K562 (cell line): ENCODE results near the gene ID2. TPM values are rescaled to one million over a fixed set of nuclear protein-coding genes. Genes with fewer than 3 reads are reported as not detected.

Experiments used
- EWSR1 ChIP-seq: fragments of 450-650 bp; IDR thresholded peaks from 2 replicates; pipeline ENCODE4 v1.6.1; 2018; ENCODE audit warnings: borderline replicate concordance, mild to moderate bottlenecking, low read depth, moderate library complexity; ENCODE audit not compliant: partially characterized antibody
- FIP1L1 ChIP-seq: fragments of 200-400 bp; formaldehyde crosslinking; IDR thresholded peaks from 2 replicates; pipeline ENCODE4 v1.6.1; 2018; ENCODE audit warnings: mild to moderate bottlenecking, low read depth, low read length; ENCODE audit not compliant: poor library complexity, severe bottlenecking
- FOXO4 ChIP-seq: fragments of 450-650 bp; formaldehyde crosslinking; IDR thresholded peaks from 2 replicates; pipeline ENCODE4 v1.4.0; 2020; ENCODE audit warnings: mild to moderate bottlenecking, moderate library complexity
- GTF2F1 ChIP-seq: IDR thresholded peaks from 2 replicates; pipeline ENCODE4 v1.6.1; 2011; ENCODE audit warnings: low read depth, low read length, improper control_type of control experiment
- ILF3 ChIP-seq: fragments of 450-650 bp; IDR thresholded peaks from 2 replicates; pipeline ENCODE4 v1.6.1; 2018; ENCODE audit warnings: antibody characterized with exemption, mild to moderate bottlenecking, moderate library complexity, borderline replicate concordance
- KAT7 ChIP-seq: sonication (generic); formaldehyde crosslinking; IDR thresholded peaks from 2 replicates; pipeline ENCODE4 v1.8.0; 2022; ENCODE audit warnings: missing genetic modification reagents, mild to moderate bottlenecking, borderline replicate concordance
- MAX ChIP-seq: sonication (generic); formaldehyde crosslinking; IDR thresholded peaks from 2 replicates; pipeline ENCODE4 v1.9.0; 2022; ENCODE audit warnings: mild to moderate bottlenecking, missing genetic modification reagents
- NFATC3 ChIP-seq: fragments of 450-650 bp; IDR thresholded peaks from 2 replicates; pipeline ENCODE4 v1.6.1; 2017; ENCODE audit warnings: mild to moderate bottlenecking
- NFXL1 ChIP-seq: fragments of 450-650 bp; formaldehyde crosslinking; IDR thresholded peaks from 2 replicates; pipeline ENCODE4 v1.4.0; 2021; ENCODE audit warnings: mild to moderate bottlenecking
- PHF8 ChIP-seq: fragments of 200-600 bp; sonication (generic); IDR thresholded peaks from 2 replicates; pipeline ENCODE4 v1.6.1; 2012; ENCODE audit warnings: mixed run types, mild to moderate bottlenecking, inconsistent platforms, low read length, moderate library complexity, borderline replicate concordance
- POLR2H ChIP-seq: IDR thresholded peaks from 2 replicates; pipeline ENCODE4 v1.6.1; 2016; ENCODE audit warnings: missing genetic modification characterization, low read depth, mild to moderate bottlenecking, control low read depth, missing compliant biosample characterization, moderate library complexity
- PRPF4 ChIP-seq: fragments of 200-400 bp; formaldehyde crosslinking; IDR thresholded peaks from one replicate; pipeline ENCODE4 v1.6.1; 2017; ENCODE audit warnings: low read length, low read depth, mild to moderate bottlenecking; ENCODE audit not compliant: insufficient read depth, poor library complexity, severe bottlenecking
- STAT6 ChIP-seq: sonication (generic); formaldehyde crosslinking; IDR thresholded peaks from 2 replicates; pipeline ENCODE4 v1.8.1; 2023; ENCODE audit warnings: mild to moderate bottlenecking, missing genetic modification reagents
- THAP12 ChIP-seq: fragments of 250-450 bp; sonication (Bioruptor Pico); IDR thresholded peaks from 2 replicates; pipeline ENCODE4 v1.9.0; 2021; ENCODE audit warnings: mild to moderate bottlenecking, inconsistent platforms
- ZBTB9 ChIP-seq: fragments of 450-650 bp; formaldehyde crosslinking; IDR thresholded peaks from 2 replicates; pipeline ENCODE4 v1.4.0; 2020; ENCODE audit warnings: mild to moderate bottlenecking, moderate library complexity
- ZNF444 ChIP-seq: fragments of 250-450 bp; sonication (Bioruptor Pico); IDR thresholded peaks from 2 replicates; pipeline ENCODE4 v1.4.0; 2020; ENCODE audit warnings: mild to moderate bottlenecking, moderate library complexity
- ZNF511 ChIP-seq: sonication (generic); formaldehyde crosslinking; IDR thresholded peaks from 2 replicates; pipeline ENCODE4 v1.8.0; 2022; ENCODE audit warnings: mild to moderate bottlenecking, missing genetic modification reagents
- polyA plus RNA-seq, 8 experiments: library from polyadenylated mRNA; depleted of rRNA in 4 of 8; stranded (reverse) in 5 of 8; unstranded in 3 of 8; fragments of >200 nt; fragmentation: Nextera tagmentation in 2 of 8; fragmentation: Illumina TruSeq in 1 of 8; extraction: Ambion mirVana in 2 of 8; extraction: Trizol in 1 of 8; gene quantifications; 2 replicates each; pipeline versions ENCODE4 v1.2.1 to v1.2.3, GENCODE V29; 2011 to 2014; ENCODE audit warnings: inconsistent platforms in 1 of 8, missing spikeins in 1 of 8
- total RNA-seq, 7 experiments: library from RNA; depleted of rRNA in 6 of 7; stranded (reverse); fragments of >200 nt in 6 of 7; fragmentation: Illumina TruSeq in 2 of 7; extraction: Trizol in 2 of 7; gene quantifications; 2 replicates each; pipeline versions ENCODE4 v1.2.1 to v1.2.3, GENCODE V29; 2011 to 2021; ENCODE audit warnings: low replicate concordance in 1 of 7

Gene ID2
- total and polyA plus RNA-seq, 9 of the 15 experiments (the other 6 are each of a cell fraction or from before 2014, with no cell fraction given) = 8.0 to 35.7 (median 16.6) TPM

GRCh38 chr2:8681786-8682692 lies at the start of gene ID2 (continued):
- TF ChIP-seq PRPF4 (peak; percentile 83), FOXO4 (CRISPR knock-in tag) (no peak), NFXL1 (CRISPR knock-in tag) (no peak), KAT7 (CRISPR knock-in tag) (no peak), STAT6 (no peak; the same call in 1 of the 2 replicates), NFATC3 (no peak), ZBTB9 (CRISPR knock-in tag) (peak; percentile 90), EWSR1 (no peak), ILF3 (peak; percentile 53; the same call in 1 of the 2 replicates), PHF8 (peak; percentile 74; the same call in 1 of the 2 replicates), POLR2H (peak; percentile 97), GTF2F1 (peak; percentile 89), ZNF511 (CRISPR knock-in tag) (0 out of 2 replicates have a peak, but pooled peaks have one; percentile 40), ZNF444 (0 out of 2 replicates have a peak, but pooled peaks have one; percentile 42), THAP12 (CRISPR knock-in tag) (peak; percentile 91), FIP1L1 (peak; percentile 27), MAX (peak; percentile 28; the same call in 1 of the 2 replicates)
